GM18873 (cell line): ENCODE measurements around the gene LRRC7.
"Not testable (repeated sequence)": the region's sequence is repeated elsewhere in the genome, so short reads cannot be mapped to it uniquely, and the experiment has no call there.

ENCODE experiments used
- ATAC-seq: cut with Tn5 transposase; IDR thresholded peaks from one replicate; pipeline ENCODE4 v1.9.1; 2021; ENCODE audit warnings: mild to moderate bottlenecking, moderate library complexity, moderate number of reproducible peaks; ENCODE audit not compliant: unreplicated experiment, low FRiP score

LRRC7 gene

GRCh38 chr1:69688193-69688592 lies 120.5 kb downstream of the LRRC7 start:
- no peak for ATAC-seq

- no peak for ATAC-seq
Measured at GRCh38 chr1:69691179-69691578, 123.5 kb downstream of the LRRC7 start.

- no peak for ATAC-seq
Measured at GRCh38 chr1:69693921-69694675, 126.4 kb downstream of the LRRC7 start.

GRCh38 chr1:69697340-69697739 lies 129.6 kb downstream of the LRRC7 start:
- no peak for ATAC-seq

GRCh38 chr1:69700770-69701169 lies 133.0 kb downstream of the LRRC7 start:
- ATAC-seq, result no peak

- no peak for ATAC-seq
Measured at GRCh38 chr1:69702085-69702484, 134.4 kb downstream of the LRRC7 start.

GRCh38 chr1:69706473-69706872 lies 138.8 kb downstream of the LRRC7 start:
- no peak for ATAC-seq

- no peak for ATAC-seq
Measured at GRCh38 chr1:69707103-69707502, 139.4 kb downstream of the LRRC7 start.

- ATAC-seq, result no peak
Measured at GRCh38 chr1:69710484-69711189, 142.9 kb downstream of the LRRC7 start.

GRCh38 chr1:69711190-69711930 lies 143.6 kb downstream of the LRRC7 start:
- ATAC-seq, result no peak

- not testable (repeated sequence) for ATAC-seq
Measured at GRCh38 chr1:69717834-69718233, 150.1 kb downstream of the LRRC7 start.

GRCh38 chr1:69728206-69728605 lies 160.5 kb downstream of the LRRC7 start:
- no peak for ATAC-seq

GRCh38 chr1:69733061-69733460 lies 165.3 kb downstream of the LRRC7 start:
- no peak for ATAC-seq

GRCh38 chr1:69737527-69738185 lies 169.9 kb downstream of the LRRC7 start:
- no peak for ATAC-seq

- no peak for ATAC-seq
Measured at GRCh38 chr1:69738458-69739250, 170.9 kb downstream of the LRRC7 start.

GRCh38 chr1:69739251-69739605 lies 171.5 kb downstream of the LRRC7 start:
- no peak for ATAC-seq

GRCh38 chr1:69743146-69743545 lies 175.4 kb downstream of the LRRC7 start:
- no peak for ATAC-seq

- ATAC-seq, result no peak
Measured at GRCh38 chr1:69744381-69744780, 176.7 kb downstream of the LRRC7 start.

GRCh38 chr1:69747207-69747606 lies 179.5 kb downstream of the LRRC7 start:
- ATAC-seq, result no peak

GRCh38 chr1:69750638-69751037 lies 182.9 kb downstream of the LRRC7 start:
- no peak for ATAC-seq
